Measurements from ENCODE around the gene ART3.

DNA sequence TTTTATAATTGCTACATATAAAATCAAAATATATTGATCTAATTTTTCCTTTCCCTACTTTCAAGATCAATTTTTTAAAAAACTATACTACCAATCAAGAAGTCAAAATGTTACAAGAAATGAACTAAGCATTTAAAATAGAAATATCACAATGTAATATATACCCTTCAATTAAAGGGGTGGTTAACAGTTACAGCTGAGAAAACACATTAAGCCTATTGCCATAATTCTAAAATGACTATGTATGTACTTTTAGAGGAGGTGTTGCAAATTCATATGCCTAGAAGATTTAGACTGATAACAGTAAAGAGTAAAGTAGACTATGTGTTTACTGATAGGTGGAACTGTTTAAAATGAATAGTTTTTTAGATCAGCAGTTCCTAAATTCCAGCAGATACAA, 70.0 kb downstream of the ART3 start:
- TF ChIP-seq EZH2 (IDR thresholded peaks at IDR 0.05; ENCODE audit: insufficient read depth, poor library complexity, severe bottlenecking) (no peak), EZH2phosphoT487 (IDR thresholded peaks at IDR 0.05; ENCODE audit: insufficient read depth, low read depth) (no peak)

Data from GM23248 (cell line).